Renal cortical epithelial cell (primary cell): ENCODE results near the gene SFXN3. TPM values are rescaled to one million over a fixed set of nuclear protein-coding genes. Genes with fewer than 3 reads are reported as not detected.

ENCODE experiments used
- DNase-seq: peaks from one replicate; pipeline ENCODE4 v3.0.0-alpha.2; 2011; ENCODE audit warnings: low read depth
- total RNA-seq: library from RNA; depleted of rRNA; stranded (reverse); fragments of >200 nt; gene quantifications from 2 replicates; pipeline ENCODE4 v1.2.3, GENCODE V29; 2014

The SFXN3 gene
- total RNA-seq, 1 donor from 2014 or later = 40.9 TPM

- no peak for DNase-seq
Measured at GRCh38 chr10:101056365-101057151, 25.5 kb downstream of the SFXN3 start.

- DNase-seq = peak; percentile 92
Measured at GRCh38 chr10:101060036-101060950, 29.3 kb downstream of the SFXN3 start.

GRCh38 chr10:101060951-101061623 lies 30.1 kb downstream of the SFXN3 start:
- DNase-seq = peak; percentile 71

GRCh38 chr10:101061624-101062231 lies 30.7 kb downstream of the SFXN3 start, which contains the start of gene KAZALD1:
TSS of gene KAZALD1 (plus strand) at chr10:101061989. CDS start at chr10:101062593, 604 bp downstream.
- DNase-seq = no peak

- DNase-seq = peak; percentile 16
Measured at GRCh38 chr10:101062232-101063049, 31.4 kb downstream of the SFXN3 start.

- no peak for DNase-seq
Measured at GRCh38 chr10:101063050-101063525, 32.1 kb downstream of the SFXN3 start.

- DNase-seq = no peak
Measured at GRCh38 chr10:101063548-101064414, 32.7 kb downstream of the SFXN3 start.

GRCh38 chr10:101064415-101065030 lies 33.5 kb downstream of the SFXN3 start:
- DNase-seq = no peak

- DNase-seq = no peak
Measured at GRCh38 chr10:101065481-101066145, 34.6 kb downstream of the SFXN3 start.

GRCh38 chr10:101066146-101066895 lies 35.3 kb downstream of the SFXN3 start:
- peak; percentile 41 for DNase-seq

GRCh38 chr10:101066896-101067355 lies 35.9 kb downstream of the SFXN3 start:
- no peak for DNase-seq

- DNase-seq = peak; percentile 76
Measured at GRCh38 chr10:101067356-101068083, 36.5 kb downstream of the SFXN3 start.

- no peak for DNase-seq
Measured at GRCh38 chr10:101069441-101069840, 38.4 kb downstream of the SFXN3 start.

- DNase-seq = no peak
Measured at GRCh38 chr10:101070098-101070497, 39.1 kb downstream of the SFXN3 start.

GRCh38 chr10:101071267-101071884 lies 40.3 kb downstream of the SFXN3 start:
- no peak for DNase-seq

- DNase-seq = no peak
Measured at GRCh38 chr10:101071885-101072433, 40.9 kb downstream of the SFXN3 start.
